ENCODE data around the gene ZFAND4. TPM values are rescaled to one million over a fixed set of nuclear protein-coding genes. Genes with fewer than 3 reads are reported as not detected.

Gene ZFAND4
- total RNA-seq, 2 experiments from 2014 or later = 30.4 to 34.5 TPM

DNA sequence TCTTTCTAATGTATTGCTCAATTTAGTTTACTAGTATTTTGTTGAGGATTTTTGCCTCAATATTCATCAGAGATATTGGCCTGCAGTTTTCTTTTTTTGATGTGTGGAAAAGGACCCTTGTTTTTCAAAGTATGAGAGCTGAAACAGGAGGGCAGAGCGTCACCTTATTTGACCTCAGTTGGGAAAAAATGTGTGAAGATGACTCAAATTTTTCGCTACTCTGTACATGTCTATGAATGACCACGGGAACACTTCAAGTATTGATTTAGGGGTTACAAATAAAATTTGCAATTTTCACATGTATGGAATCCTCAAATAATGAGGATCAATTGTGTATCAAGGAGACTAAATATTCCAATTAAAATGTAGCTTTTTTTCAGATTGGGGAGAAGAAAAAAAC, 103.1 kb downstream of the ZFAND4 start:
- POLR2A ChIA-PET = no interaction called here
- intact Hi-C loops (cut with DNase I, micrococcal nuclease) = no loop called here
- peaks cover 13% of the 10 kb centered on the region for H3K36me3 Mint-ChIP-seq (ENCODE audit: low read depth)
- no peak overlapping the region for H3K27ac ChIP-seq (ENCODE audit: low read depth in 1 of 2, low read length in 2 of 2)
- TF ChIP-seq, protein P1, sequence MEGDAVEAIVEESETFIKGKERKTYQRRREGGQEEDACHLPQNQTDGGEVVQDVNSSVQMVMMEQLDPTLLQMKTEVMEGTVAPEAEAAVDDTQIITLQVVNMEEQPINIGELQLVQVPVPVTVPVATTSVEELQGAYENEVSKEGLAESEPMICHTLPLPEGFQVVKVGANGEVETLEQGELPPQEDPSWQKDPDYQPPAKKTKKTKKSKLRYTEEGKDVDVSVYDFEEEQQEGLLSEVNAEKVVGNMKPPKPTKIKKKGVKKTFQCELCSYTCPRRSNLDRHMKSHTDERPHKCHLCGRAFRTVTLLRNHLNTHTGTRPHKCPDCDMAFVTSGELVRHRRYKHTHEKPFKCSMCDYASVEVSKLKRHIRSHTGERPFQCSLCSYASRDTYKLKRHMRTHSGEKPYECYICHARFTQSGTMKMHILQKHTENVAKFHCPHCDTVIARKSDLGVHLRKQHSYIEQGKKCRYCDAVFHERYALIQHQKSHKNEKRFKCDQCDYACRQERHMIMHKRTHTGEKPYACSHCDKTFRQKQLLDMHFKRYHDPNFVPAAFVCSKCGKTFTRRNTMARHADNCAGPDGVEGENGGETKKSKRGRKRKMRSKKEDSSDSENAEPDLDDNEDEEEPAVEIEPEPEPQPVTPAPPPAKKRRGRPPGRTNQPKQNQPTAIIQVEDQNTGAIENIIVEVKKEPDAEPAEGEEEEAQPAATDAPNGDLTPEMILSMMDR (IDR thresholded peaks at IDR 0.05) = no peak
- H3K4me3 ChIP-seq (ENCODE audit: low read length) = no peak overlapping the region
- CTCF ChIA-PET = no interaction called here
- no peaks in the 10 kb centered on the region for H3K9me3 Mint-ChIP-seq
- peaks cover 28% of the 10 kb centered on the region for H3K4me1 Mint-ChIP-seq (ENCODE audit: low read depth)
- H3K27me3 ChIP-seq (ENCODE audit: control insufficient read depth in 1 of 2, insufficient read depth in 2 of 2, low read length in 2 of 2) = no peaks in the 10 kb centered on the region
- no peaks in the 10 kb centered on the region for H3K4me1 ChIP-seq (ENCODE audit: insufficient read depth, low read length)
- no peak overlapping the region for H3K4me3 Mint-ChIP-seq
- DNase-seq (no peak), ATAC-seq (ENCODE audit: poor library complexity) (no peak)
- H3K36me3 ChIP-seq (ENCODE audit: insufficient read depth, low read length) = no peaks in the 10 kb centered on the region
- H3K27me3 Mint-ChIP-seq = no peaks in the 10 kb centered on the region
- H3K27ac Mint-ChIP-seq = no peak overlapping the region
- H3K9me3 ChIP-seq (ENCODE audit: control insufficient read depth in 1 of 2, insufficient read depth in 1 of 2, low read length in 2 of 2) = no peaks in the 10 kb centered on the region

DNA sequence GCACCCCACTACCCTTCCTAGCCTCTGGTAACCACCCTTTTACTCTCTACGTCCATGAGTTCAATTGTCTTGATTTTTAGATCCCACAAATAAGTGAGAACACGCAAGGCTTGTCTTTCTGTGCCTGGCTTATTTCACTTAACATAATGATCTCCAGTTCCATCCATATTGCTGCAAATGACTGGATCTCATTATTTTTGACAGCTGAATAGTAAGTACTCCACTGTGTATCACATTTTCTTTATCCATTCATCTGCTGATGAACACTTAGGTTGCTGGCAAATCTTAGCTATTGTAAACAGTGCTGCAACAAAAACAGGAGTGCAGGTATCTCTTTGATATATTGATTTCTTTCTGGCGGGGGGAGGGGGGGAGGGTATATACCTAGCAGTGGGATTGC, 106.2 kb downstream of the ZFAND4 start:
- H3K27ac ChIP-seq (ENCODE audit: low read depth in 1 of 2, low read length in 2 of 2) = no peak overlapping the region
- no peak overlapping the region for H3K27ac Mint-ChIP-seq
- H3K27me3 ChIP-seq (ENCODE audit: control insufficient read depth in 1 of 2, insufficient read depth in 2 of 2, low read length in 2 of 2) = no peaks in the 10 kb centered on the region
- H3K27me3 Mint-ChIP-seq = no peaks in the 10 kb centered on the region
- H3K4me1 ChIP-seq (ENCODE audit: insufficient read depth, low read length) = no peaks in the 10 kb centered on the region
- H3K4me1 Mint-ChIP-seq (ENCODE audit: low read depth) = peaks cover 45% of the 10 kb centered on the region
- H3K4me3 Mint-ChIP-seq = no peak overlapping the region
- CTCF ChIA-PET = no interaction called here
- ATAC-seq (ENCODE audit: poor library complexity) (no peak), DNase-seq (no peak)
- H3K9me3 ChIP-seq (ENCODE audit: control insufficient read depth in 1 of 2, insufficient read depth in 1 of 2, low read length in 2 of 2) = no peaks in the 10 kb centered on the region
- POLR2A ChIA-PET = no interaction called here
- H3K4me3 ChIP-seq (ENCODE audit: low read length) = no peak overlapping the region
- H3K36me3 ChIP-seq (ENCODE audit: insufficient read depth, low read length) = no peaks in the 10 kb centered on the region
- no peaks in the 10 kb centered on the region for H3K9me3 Mint-ChIP-seq
- TF ChIP-seq, protein P1 (IDR thresholded peaks at IDR 0.05) = no peak
- H3K36me3 Mint-ChIP-seq (ENCODE audit: low read depth) = peaks cover 9% of the 10 kb centered on the region
- intact Hi-C loops (cut with DNase I, micrococcal nuclease) = no loop called here

Other genes with a start within 250 kb of the ZFAND4 start
- 10 to 100 TPM; 62.9 to 69.3 TPM for gene WASHC2C, start 54.5 kb upstream of the ZFAND4 start, total RNA-seq
- gene AGAP4, start 174.7 kb upstream of the ZFAND4 start, total RNA-seq = 10 to 100 TPM; 23.9 to 24.8 TPM

All from CD4-positive, alpha-beta T cell (primary cell).